Measurements from ENCODE around the gene STXBP1. TPM values are rescaled to one million over a fixed set of nuclear protein-coding genes. Genes with fewer than 3 reads are reported as not detected.

STXBP1 gene
- total and polyA plus RNA-seq, 2 experiments from 2014 or later, result 28.5 to 43.7 TPM

DNA sequence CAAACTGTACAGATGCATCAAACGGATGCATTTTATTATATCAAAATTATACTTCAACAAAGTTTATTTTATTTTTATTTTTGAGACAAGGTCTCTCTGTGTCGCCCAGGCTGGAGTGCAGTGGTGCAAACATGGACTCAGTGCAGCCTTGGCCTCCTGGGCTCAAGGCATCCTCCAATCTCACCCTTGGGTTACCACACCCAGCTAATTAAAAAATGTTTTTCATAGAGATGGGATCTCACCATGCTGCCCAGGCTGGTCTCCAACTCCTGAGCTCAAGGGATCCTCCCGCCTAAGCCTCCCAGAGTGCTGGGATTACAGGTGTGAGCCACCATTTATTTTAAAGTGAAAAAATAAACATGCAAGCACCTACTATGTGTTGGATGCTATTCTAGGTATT lies 40.1 kb upstream of the STXBP1 start:
- peaks cover 67% of the 10 kb centered on the region for H3K79me2 ChIP-seq (ENCODE audit: insufficient read depth)

DNA sequence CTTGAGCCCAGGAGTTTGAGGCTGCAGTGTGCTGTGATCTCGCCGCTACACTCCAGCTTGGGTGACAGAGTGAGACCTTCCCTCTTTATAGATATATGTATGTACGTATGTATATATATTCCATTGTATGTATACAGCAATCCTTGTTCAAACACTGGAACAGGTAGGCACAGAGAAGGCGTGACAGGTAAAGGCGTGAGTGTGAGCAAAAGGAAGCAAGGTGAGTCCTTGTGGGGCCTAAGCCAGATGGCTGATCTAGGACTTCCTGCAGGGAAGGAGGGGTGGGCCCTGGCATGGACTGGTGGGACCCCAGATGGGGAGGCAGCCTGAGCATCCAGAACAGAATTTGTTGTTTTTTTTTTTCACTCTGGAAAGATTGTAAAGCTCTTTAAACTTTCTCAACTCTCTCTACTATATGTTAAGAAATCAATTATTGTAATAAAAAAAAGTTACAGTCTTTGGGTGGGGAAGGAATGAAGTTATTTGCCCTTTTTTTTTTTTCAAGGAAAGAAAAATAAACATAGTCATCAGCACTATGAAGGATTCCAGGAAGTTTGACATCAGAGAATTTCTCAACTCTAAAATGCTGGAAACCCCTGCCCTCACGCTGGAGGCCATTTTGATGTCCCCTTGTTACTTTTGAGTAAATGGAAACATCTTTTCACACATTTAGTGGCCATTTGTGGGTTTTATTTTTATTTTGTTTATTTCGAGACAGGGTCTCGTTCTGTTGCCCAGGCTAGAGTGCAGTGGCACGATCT lies 38.9 kb upstream of the STXBP1 start:
- in situ Hi-C loops (cut with MboI), result no loop called here
- no peaks in the 10 kb centered on the region for H3K27me3 ChIP-seq (replicated peaks; ENCODE audit: insufficient read depth)

More for the DNA sequence above, 40.1 kb upstream of the STXBP1 start:
- H3K9me2 ChIP-seq (ENCODE audit: insufficient read depth), result no peaks in the 10 kb centered on the region
- no peaks in the 10 kb centered on the region for H3K27me3 ChIP-seq (replicated peaks; ENCODE audit: insufficient read depth)
- DNase-seq, result no peak
- H3K4me3 ChIP-seq, result no peak overlapping the region
- WGBS, 2 experiments (ENCODE audit: low coverage in 1 of 2, low lambda C conversion rate in 2 of 2, missing lambda C conversion rate in 2 of 2), result 85 to 87% methylated on average over 3 of the region's 3 CpGs
- peaks cover 57% of the 10 kb centered on the region for H3F3A ChIP-seq (ENCODE audit: insufficient read depth)
- H3K9ac ChIP-seq, result no peak overlapping the region
- H3K4me2 ChIP-seq (ENCODE audit: unreplicated experiment), result no peak overlapping the region
- no peaks in the 10 kb centered on the region for H3K9me3 ChIP-seq (ENCODE audit: low read depth)
- H3K4me1 ChIP-seq (ENCODE audit: insufficient read depth), result peaks cover 45% of the 10 kb centered on the region
- no peak for TF ChIP-seq EZH2 (IDR thresholded peaks at IDR 0.05; ENCODE audit: insufficient read depth, poor library complexity, severe bottlenecking)
- TF ChIP-seq EZH2phosphoT487 (IDR thresholded peaks at IDR 0.05; ENCODE audit: insufficient read depth, low read depth), result no peak
- no peaks in the 10 kb centered on the region for H4K20me1 ChIP-seq (ENCODE audit: insufficient read depth)
- no peak overlapping the region for H3K27ac ChIP-seq
- H3K36me3 ChIP-seq (ENCODE audit: low read depth), result peaks cover 1% of the 10 kb centered on the region; the same call in 1 of the 2 replicates
- no peak overlapping the region for H2AFZ ChIP-seq
- in situ Hi-C loops (cut with MboI), result no loop called here

DNA sequence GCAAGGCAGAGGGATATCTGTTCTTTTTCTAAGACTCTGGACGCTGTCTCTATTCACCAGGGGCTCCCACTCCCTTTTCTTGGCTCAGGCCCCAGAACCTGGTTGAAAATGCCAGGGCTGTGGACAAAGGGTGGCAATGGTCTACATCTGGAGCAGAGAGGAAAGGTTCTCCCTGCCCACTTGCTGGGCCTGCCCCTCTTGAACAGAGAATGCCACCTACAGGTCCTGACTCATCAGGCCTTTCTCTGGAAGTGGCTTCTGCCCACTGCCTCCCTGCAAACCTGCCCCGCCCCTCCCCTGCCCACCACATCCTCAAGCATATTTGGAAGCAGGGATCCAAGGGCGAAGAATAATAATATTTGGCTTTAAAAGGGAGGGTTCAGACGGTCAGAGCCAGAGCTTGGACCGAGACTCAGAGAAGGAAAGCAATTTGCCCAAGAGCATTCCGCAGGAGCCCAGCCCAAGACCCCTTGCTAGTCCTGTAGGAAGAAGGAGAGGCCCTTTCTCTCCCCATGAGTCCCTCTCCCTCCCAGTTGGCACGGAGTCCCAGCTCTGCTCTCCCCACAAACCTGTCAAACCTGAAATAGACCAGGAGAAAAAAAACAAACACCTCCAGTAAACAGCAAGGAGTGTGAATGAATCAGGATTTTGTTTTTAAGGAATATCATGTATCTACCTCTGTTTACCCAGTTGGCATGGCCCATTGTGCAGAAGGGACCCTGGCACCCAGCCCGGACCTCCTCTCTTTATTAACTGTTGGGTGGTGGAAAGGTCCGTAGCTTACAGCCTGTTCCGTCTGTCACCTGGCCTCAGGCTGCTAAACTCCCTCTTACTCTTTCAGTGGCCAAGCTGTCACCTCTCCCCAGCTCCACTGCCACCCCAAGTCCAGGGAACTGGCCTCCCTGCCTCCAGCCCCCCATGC lies 37.7 kb upstream of the STXBP1 start:
- H3K4me2 ChIP-seq (ENCODE audit: unreplicated experiment), result peak overlapping the region; percentile 58
- DNase-seq, result peak; percentile 82
- peak overlapping the region; percentile 37; the same call in 1 of the 2 replicates for H3K4me3 ChIP-seq
- in situ Hi-C loops (cut with MboI), result no loop called here
- H3K36me3 ChIP-seq (ENCODE audit: low read depth), result no peaks in the 10 kb centered on the region
- no peaks in the 10 kb centered on the region for H3K27me3 ChIP-seq (replicated peaks; ENCODE audit: insufficient read depth)
- peak overlapping the region; percentile 94 for H3K27ac ChIP-seq
- H3K4me1 ChIP-seq (ENCODE audit: insufficient read depth), result peaks cover 58% of the 10 kb centered on the region
- H3K9ac ChIP-seq, result peak overlapping the region; percentile 68
- 38% methylated on average over 10 of the region's 10 CpGs for WGBS, 2 experiments (ENCODE audit: low coverage in 1 of 2, low lambda C conversion rate in 2 of 2, missing lambda C conversion rate in 2 of 2)
- no peaks in the 10 kb centered on the region for H4K20me1 ChIP-seq (ENCODE audit: insufficient read depth)
- peaks cover 65% of the 10 kb centered on the region for H3K79me2 ChIP-seq (ENCODE audit: insufficient read depth)
- peak overlapping the region; percentile 37 for H2AFZ ChIP-seq
- H3K9me2 ChIP-seq (ENCODE audit: insufficient read depth), result no peaks in the 10 kb centered on the region
- H3K9me3 ChIP-seq (ENCODE audit: low read depth), result no peaks in the 10 kb centered on the region
- no peak for TF ChIP-seq EZH2 (IDR thresholded peaks at IDR 0.05; ENCODE audit: insufficient read depth, poor library complexity, severe bottlenecking)
- no peak for TF ChIP-seq EZH2phosphoT487 (IDR thresholded peaks at IDR 0.05; ENCODE audit: insufficient read depth, low read depth)
- peaks cover 61% of the 10 kb centered on the region for H3F3A ChIP-seq (ENCODE audit: insufficient read depth)

More for the DNA sequence above, 38.9 kb upstream of the STXBP1 start:
- peaks cover 52% of the 10 kb centered on the region for H3F3A ChIP-seq (ENCODE audit: insufficient read depth)
- TF ChIP-seq EZH2 (IDR thresholded peaks at IDR 0.05; ENCODE audit: insufficient read depth, poor library complexity, severe bottlenecking) (no peak), EZH2phosphoT487 (IDR thresholded peaks at IDR 0.05; ENCODE audit: insufficient read depth, low read depth) (no peak)
- H2AFZ ChIP-seq, result no peak overlapping the region
- no peaks in the 10 kb centered on the region for H4K20me1 ChIP-seq (ENCODE audit: insufficient read depth)
- H3K9me2 ChIP-seq (ENCODE audit: insufficient read depth), result no peaks in the 10 kb centered on the region
- peak overlapping the region; percentile 94 for H3K27ac ChIP-seq
- peaks cover 48% of the 10 kb centered on the region for H3K4me1 ChIP-seq (ENCODE audit: insufficient read depth)
- no peaks in the 10 kb centered on the region for H3K9me3 ChIP-seq (ENCODE audit: low read depth)
- peak; percentile 85 for DNase-seq
- 64 to 67% methylated on average over 9 of the region's 9 CpGs for WGBS, 2 experiments (ENCODE audit: low coverage in 1 of 2, low lambda C conversion rate in 2 of 2, missing lambda C conversion rate in 2 of 2)
- peak overlapping the region; percentile 76 for H3K4me2 ChIP-seq (ENCODE audit: unreplicated experiment)
- no peaks in the 10 kb centered on the region for H3K36me3 ChIP-seq (ENCODE audit: low read depth)
- H3K79me2 ChIP-seq (ENCODE audit: insufficient read depth), result peaks cover 67% of the 10 kb centered on the region
- peak overlapping the region; percentile 68 for H3K9ac ChIP-seq
- H3K4me3 ChIP-seq, result 0 out of 2 replicates have a peak overlapping the region, but pooled peaks have one; percentile 37

All from GM23248 (cell line).